Upper lobe of left lung (tissue), 6 donors: ENCODE results near the gene CD274. TPM values are rescaled to one million over a fixed set of nuclear protein-coding genes. Genes with fewer than 3 reads are reported as not detected.
A peak's percentile ranks its signal among the peaks of the same experiment; 100 is the strongest.

Experiments used
- ATAC-seq, 2 donors: fragments of 200-7000 bp; cut with Tn5 transposase; one replicate each; pipeline ENCODE4 v1.9.1; 2022; ENCODE audit warnings: mild to moderate bottlenecking in 2 of 2, moderate library complexity in 2 of 2; ENCODE audit not compliant: low FRiP score in 2 of 2
- DNase-seq, 2 donors: peaks; one replicate each; pipeline ENCODE4 v3.0.0-alpha.2; 2019 to 2020
- H3K27ac ChIP-seq, 4 donors: fragments of 200-600 bp; sonication (generic); one replicate each; pipeline ENCODE4 v1.5.1; 2016 to 2019
- H3K27me3 ChIP-seq, 4 donors: fragments of 200-600 bp; sonication (generic); one replicate each; pipeline ENCODE4 v1.5.1; 2017 to 2019
- H3K36me3 ChIP-seq, 4 donors: fragments of 200-600 bp; sonication (generic); one replicate each; pipeline ENCODE4 v1.5.1; 2016 to 2019
- H3K4me1 ChIP-seq, 4 donors: fragments of 200-600 bp; sonication (generic); one replicate each; pipeline ENCODE4 v1.5.1; 2018 to 2019
- H3K4me3 ChIP-seq, 4 donors: fragments of 200-600 bp; sonication (generic); one replicate each; pipeline ENCODE4 v1.5.1; 2017 to 2019; ENCODE audit warnings: mild to moderate bottlenecking in 2 of 4, moderate library complexity in 1 of 4
- H3K9me3 ChIP-seq, 4 donors: fragments of 200-600 bp; sonication (generic); one replicate each; pipeline ENCODE4 v1.5.1; 2018 to 2019
- CTCF ChIP-seq, 6 experiments: fragments of 450-650 bp in 4 of 6; fragments of 200-600 bp in 2 of 6; sonication (generic) in 2 of 6; IDR thresholded peaks; one replicate each; pipeline ENCODE4 v1.5.1; 2016 to 2019; ENCODE audit warnings: antibody characterized with exemption in 6 of 6
- EP300 ChIP-seq, 4 donors: sonication (generic); formaldehyde crosslinking; IDR thresholded peaks; one replicate each; pipeline ENCODE4 v1.5.1; 2017; ENCODE audit warnings: antibody characterized with exemption in 4 of 4, control low read depth in 2 of 4
- POLR2A ChIP-seq, 4 donors: fragments of 450-650 bp; IDR thresholded peaks; one replicate each; pipeline ENCODE4 v1.5.1; 2016 to 2017; ENCODE audit warnings: antibody characterized with exemption in 4 of 4, mild to moderate bottlenecking in 2 of 4
- POLR2AphosphoS5 ChIP-seq, 2 donors: sonication (generic); formaldehyde crosslinking; IDR thresholded peaks; one replicate each; pipeline ENCODE4 v1.5.1; 2017; ENCODE audit warnings: antibody characterized with exemption in 2 of 2
- WGBS, 2 donors: methylation state at CpG; one replicate each; pipeline ENCODE4 v1.1.5; 2017 to 2018; 5-methylcytosine and 5-hydroxymethylcytosine counted together
- total RNA-seq, 6 donors: library from RNA; depleted of rRNA in 4 of 6; stranded (reverse); fragments of >200 nt in 4 of 6; gene quantifications; one replicate each; pipeline versions ENCODE4 v1.1.0 to v1.2.1, GENCODE V29; 2016 to 2021
- donor health status: DM: no; HTN: no; CAD: no; lungs with moderate emphysema.
- donor health status: DM: no; HTN: yes; CAD: no; lungs with severe emphysema.

CD274 gene
- 10 to 100 TPM; 11.6 to 20.8 (median 14.4) TPM for total RNA-seq

- DNase-seq = peak; percentile 97 to 98
- Histone ChIP-seq H3K9me3 (no peaks in the 10 kb centered on the region), H3K4me3 (peak within 1 kb of the TSS; percentile 46 to 68 (median 65)), H3K27me3 (no peaks in the 10 kb centered on the region), H3K27ac (peak within 1 kb of the TSS; percentile 78 to 89 (median 88)), H3K4me1 (peaks cover 25 to 54% (median 40%) of the 10 kb centered on the region in 4 donors), H3K36me3 (no peaks in the 10 kb centered on the region)
- WGBS, 2 donors = 5 to 9% methylated on average over 17 to 34 of the region's 36 CpGs
- TF ChIP-seq POLR2A (IDR thresholded peaks at IDR 0.05) (peak in 3 of 4 donors; percentile 30 to 81 (median 48)), POLR2AphosphoS5 (IDR thresholded peaks at IDR 0.05) (peak; percentile 77 to 94), CTCF (IDR thresholded peaks at IDR 0.05) (peak; percentile 49 to 93 (median 78)), EP300 (IDR thresholded peaks at IDR 0.05) (peak in 1 of 4 donors; percentile 33)
- ATAC-seq = peak; percentile 98 to 99
These were observed at the start of gene CD274 for GRCh38 chr9:5450359-5451091. Gene CD274, plus strand, starts transcription at chr9:5450542. Its CDS starts 5,572 bp downstream, at chr9:5456114.

- no peaks in the 10 kb centered on the region for H3K36me3 ChIP-seq
- H3K4me1 ChIP-seq = no peaks in the 10 kb centered on the region
- ATAC-seq (no peak), DNase-seq (no peak)
- no peaks in the 10 kb centered on the region for H3K27me3 ChIP-seq
- TF ChIP-seq POLR2A (IDR thresholded peaks at IDR 0.05) (no peak), EP300 (IDR thresholded peaks at IDR 0.05) (no peak), POLR2AphosphoS5 (IDR thresholded peaks at IDR 0.05) (no peak), CTCF (IDR thresholded peaks at IDR 0.05) (no peak)
- H3K9me3 ChIP-seq = no peaks in the 10 kb centered on the region
- no peak overlapping the region for H3K27ac ChIP-seq
- no peak overlapping the region for H3K4me3 ChIP-seq
These were observed 48.1 kb upstream of the CD274 start for GRCh38 chr9:5402217-5402616.

- ATAC-seq = no peak
- 95 to 100% methylated on average over 1 of the region's 1 CpG for WGBS, 2 donors
These were observed 41.7 kb upstream of the CD274 start for GRCh38 chr9:5408596-5408995.

GRCh38 chr9:5416953-5417352 lies 33.4 kb upstream of the CD274 start:
- WGBS, 2 donors = 75 to 76% methylated on average over 3 of the region's 3 CpGs
- ATAC-seq (no peak), DNase-seq (no peak)
- Histone ChIP-seq H3K4me1 (no peaks in the 10 kb centered on the region), H3K27me3 (no peaks in the 10 kb centered on the region), H3K9me3 (no peaks in the 10 kb centered on the region), H3K36me3 (peaks cover 0 to 9% (median 6%) of the 10 kb centered on the region in 4 donors), H3K27ac (no peak overlapping the region), H3K4me3 (no peak overlapping the region)
- TF ChIP-seq CTCF (IDR thresholded peaks at IDR 0.05) = no peak

More at GRCh38 chr9:5408596-5408995, 41.7 kb upstream of the CD274 start:
- TF ChIP-seq CTCF (IDR thresholded peaks at IDR 0.05) (no peak), EP300 (IDR thresholded peaks at IDR 0.05) (no peak), POLR2A (IDR thresholded peaks at IDR 0.05) (no peak), POLR2AphosphoS5 (IDR thresholded peaks at IDR 0.05) (no peak)
- no peaks in the 10 kb centered on the region for H3K4me1 ChIP-seq
- peaks cover 0 to 4% (median 0%) of the 10 kb centered on the region in 4 donors for H3K36me3 ChIP-seq
- no peak overlapping the region for H3K27ac ChIP-seq
- peaks cover 10 to 20% (median 11%) of the 10 kb centered on the region in 4 donors for H3K9me3 ChIP-seq
- no peaks in the 10 kb centered on the region for H3K27me3 ChIP-seq
- DNase-seq = no peak
- no peak overlapping the region for H3K4me3 ChIP-seq

GRCh38 chr9:5418481-5418880 lies 31.9 kb upstream of the CD274 start:
- Histone ChIP-seq H3K4me1 (no peaks in the 10 kb centered on the region), H3K9me3 (no peaks in the 10 kb centered on the region), H3K36me3 (peaks cover 0 to 9% (median 6%) of the 10 kb centered on the region in 4 donors), H3K27ac (no peak overlapping the region), H3K4me3 (no peak overlapping the region), H3K27me3 (no peaks in the 10 kb centered on the region)
- ATAC-seq (no peak), DNase-seq (peak in 1 of 2 donors; percentile 48)
- TF ChIP-seq POLR2AphosphoS5 (IDR thresholded peaks at IDR 0.05) (no peak), POLR2A (IDR thresholded peaks at IDR 0.05) (no peak), EP300 (IDR thresholded peaks at IDR 0.05) (no peak), CTCF (IDR thresholded peaks at IDR 0.05) (no peak)
- WGBS, 2 donors = 96 to 98% methylated on average over 17 to 18 of the region's 20 CpGs
